Measurements from ENCODE around the gene THEMIS2.
"Not testable (repeated sequence)": the region's sequence is repeated elsewhere in the genome, so short reads cannot be mapped to it uniquely, and the experiment has no call there.

THEMIS2 gene

DNA sequence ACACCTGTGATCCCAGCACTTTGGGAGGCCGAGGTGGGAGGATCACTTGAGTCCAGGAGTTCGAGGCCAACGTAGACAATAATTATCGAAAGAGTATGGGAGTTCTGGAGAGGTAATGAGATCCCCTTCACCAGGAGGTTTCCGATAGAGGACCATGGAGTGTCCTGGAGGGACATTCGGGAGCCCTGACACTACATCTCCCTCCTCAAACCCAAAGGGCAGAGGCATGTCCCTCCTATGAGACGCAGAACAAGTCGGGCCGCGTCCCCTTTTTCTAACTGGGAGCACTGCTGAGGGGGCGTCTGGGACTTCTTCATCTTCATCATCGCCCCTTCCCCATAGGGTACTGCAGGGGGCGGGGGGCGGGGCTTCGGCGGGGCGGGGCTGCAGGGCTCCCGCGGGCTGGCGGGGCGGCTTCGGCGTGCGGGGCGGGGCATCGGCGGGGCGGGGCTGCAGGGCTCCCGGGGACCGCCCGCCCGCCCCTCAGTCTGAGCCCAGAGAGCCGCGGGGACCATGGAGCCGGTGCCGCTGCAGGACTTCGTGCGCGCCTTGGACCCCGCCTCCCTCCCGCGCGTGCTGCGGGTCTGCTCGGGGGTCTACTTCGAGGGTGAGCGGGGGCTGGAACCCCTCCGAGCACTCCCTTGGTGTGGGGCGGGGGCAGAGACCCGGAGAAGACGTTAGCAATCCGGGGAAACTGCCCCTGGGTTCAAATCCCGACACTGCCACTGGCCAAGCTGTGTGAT is at the start of gene THEMIS2:
Gene THEMIS2 (plus strand): TSS at position 486 of the 743 bp plus-strand sequence. CDS start 28 bp downstream, at position 514.
- DNase-seq, result peak; percentile 77

GRCh38 chr1:27823784-27824183 is 48.6 kb upstream of the THEMIS2 start:
- DNase-seq, result no peak

GRCh38 chr1:27824411-27824810 is 47.9 kb upstream of the THEMIS2 start:
- DNase-seq, result no peak

DNA sequence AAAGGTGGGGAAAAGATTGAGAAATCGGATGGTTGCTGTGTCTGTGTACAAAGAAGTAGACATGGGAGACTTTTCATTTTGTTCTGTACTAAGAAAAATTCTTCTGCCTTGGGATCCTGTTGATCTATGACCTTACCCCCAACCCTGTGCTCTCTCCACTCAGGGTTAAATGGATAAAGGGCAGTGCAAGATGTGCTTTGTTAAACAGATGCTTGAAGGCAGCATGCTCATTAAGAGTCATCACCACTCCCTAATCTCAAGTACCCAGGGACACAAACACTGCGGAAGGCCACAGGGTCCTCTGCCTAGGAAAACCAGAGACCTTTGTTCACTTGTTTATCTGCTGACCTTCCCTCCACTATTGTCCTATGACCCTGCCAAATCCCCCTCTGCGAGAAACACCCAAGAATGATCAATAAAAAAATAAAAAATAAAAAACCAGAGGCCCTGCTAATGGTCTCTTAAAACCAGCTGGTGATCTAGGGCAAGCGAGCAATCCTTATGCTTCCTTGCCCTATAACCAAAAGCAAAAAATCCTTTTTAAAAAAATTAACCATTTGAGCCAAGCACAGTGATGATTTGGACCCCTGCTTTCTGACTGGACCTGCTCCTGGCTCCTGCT is 42.9 kb upstream of the THEMIS2 start:
- DNase-seq, result not testable (repeated sequence)

DNA sequence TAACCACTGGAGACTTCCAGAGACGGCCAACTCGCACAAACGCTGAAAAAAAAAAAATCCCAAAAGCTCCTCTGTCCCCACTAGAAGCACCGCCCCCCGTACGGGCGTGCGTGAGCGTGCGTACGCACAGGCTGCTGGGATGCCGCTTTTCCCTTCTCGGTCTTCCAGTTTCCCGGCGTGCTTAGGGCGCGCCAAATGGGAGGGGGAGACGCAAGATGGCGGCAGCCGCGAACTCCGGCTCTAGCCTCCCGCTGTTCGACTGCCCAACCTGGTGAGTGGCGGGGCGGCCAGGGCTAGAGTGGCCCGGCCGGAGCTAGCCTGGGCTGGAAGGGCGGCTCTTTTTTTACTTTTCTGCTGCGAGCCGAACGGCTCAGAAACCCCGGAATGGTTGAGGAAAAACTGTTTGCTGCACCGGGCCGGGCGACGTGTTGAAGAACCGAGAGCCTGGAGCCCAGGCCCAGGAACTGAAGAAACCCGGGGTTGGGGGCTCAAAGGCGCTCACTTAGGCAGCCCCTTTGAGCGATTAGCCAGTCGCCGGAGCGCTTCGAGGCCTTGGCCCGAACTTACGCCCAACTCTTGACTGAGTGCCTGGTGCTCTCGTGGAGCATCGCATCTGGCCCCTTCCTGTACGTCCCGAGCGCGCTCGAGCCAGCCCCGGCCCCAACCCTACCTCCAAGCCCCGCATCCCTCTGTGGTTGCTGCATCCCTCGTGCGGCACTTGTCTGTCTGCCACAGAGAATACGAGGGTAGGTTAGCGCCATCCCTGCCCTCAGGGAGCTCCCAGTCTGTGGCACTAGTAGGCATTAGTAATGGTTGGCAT is 41.5 kb upstream of the THEMIS2 start, which contains the start of gene PPP1R8:
Gene PPP1R8 (plus strand): TSS at position 162 of the 820 bp plus-strand sequence. CDS start 54 bp downstream, at position 216.
- DNase-seq, result peak; percentile 43

DNA sequence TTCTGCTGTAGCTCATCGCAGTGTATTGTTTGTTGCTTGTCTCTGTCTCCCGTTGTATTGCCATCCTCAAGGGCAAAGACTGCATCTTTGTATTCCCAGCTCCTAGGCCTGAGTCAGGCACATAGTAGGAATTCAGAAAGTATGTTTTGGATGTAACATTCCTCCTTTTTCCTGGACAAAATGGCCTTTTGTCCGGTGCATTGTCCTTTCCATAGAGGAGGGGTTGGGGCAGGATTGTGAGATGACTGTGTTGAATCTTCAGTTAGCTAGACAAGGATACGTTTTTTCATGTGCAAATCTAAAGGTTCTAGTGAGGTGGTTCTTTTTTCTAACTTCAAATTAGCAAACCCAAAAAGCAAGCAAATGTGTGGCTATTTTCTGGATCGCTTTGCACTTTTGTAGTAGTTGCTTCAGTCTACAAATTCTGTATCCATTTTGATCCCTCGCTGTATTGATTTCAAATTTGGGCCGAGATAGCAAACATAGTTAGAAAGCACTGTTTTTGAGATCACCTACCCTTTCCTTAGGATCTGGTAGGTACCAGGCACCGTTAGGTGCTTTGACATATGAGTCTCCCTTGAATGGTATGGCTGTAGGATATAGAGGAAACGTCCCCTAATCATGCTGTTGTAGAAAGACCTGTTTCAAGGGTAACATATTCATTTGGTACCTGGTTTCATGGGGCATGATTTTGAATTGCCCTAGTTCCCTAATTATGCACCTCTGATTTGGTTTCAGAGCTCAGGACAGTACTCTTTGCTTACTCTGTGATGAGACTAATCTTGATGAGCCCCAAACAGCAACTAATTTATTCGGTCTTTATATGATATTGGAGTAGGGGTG is 40.6 kb upstream of the THEMIS2 start:
- DNase-seq, result no peak

DNA sequence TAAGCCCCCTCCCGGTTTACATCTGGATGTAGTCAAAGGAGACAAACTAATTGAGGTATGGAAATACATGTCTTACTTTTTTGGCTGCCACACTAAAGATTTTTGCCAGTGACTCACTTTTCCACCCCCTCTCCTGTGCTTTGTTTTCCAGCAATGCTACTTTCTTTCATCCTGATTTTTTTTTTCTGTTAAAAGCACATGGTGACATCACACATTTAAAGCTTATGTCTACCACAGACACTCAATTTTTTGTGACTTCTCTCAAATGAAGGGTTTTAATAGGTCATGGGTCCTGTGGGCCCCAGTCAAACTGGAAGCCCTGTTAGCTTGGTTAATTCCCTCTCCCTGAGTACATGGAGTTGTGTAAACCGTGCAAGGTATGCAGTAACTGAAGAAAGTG is 39.6 kb upstream of the THEMIS2 start:
- no peak for DNase-seq

DNA sequence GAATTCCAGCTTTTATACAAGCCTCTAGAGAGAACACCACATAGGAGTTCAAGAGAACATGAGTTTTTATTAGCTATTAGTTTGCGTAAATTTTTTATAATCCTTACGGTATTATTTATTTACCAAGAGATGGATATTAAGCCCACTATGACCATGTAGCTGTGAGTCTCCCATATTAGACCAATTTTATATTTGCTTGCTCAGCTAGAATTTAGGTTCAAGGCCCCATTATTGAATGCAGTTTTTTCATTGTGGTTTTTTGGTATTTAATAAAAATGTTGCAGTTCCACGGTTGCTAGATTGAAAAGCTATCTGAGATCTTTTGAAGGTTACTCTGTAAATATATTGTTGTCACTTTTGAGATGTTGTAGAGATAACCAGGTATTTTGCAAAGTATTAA is 38.9 kb upstream of the THEMIS2 start:
- DNase-seq, result no peak

DNA sequence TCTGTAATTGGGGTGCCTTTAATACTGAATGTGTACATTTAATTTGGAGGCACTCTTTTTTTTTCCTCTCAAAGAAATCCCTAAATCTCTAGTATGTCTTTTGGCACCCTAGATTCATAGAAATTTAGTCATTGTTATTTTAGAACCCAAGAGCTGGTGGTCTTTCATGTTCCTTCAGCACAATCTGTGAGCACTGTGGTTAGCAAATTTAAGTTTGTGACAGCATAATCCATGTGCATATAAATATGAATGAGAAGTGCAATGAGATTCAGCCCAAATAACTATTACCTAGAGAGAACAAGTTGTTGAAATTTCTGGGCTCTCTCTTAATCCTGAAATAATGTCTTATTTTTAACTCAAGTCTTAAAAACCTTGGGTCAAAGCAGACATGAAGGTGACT is 37.3 kb upstream of the THEMIS2 start:
- DNase-seq, result no peak

- no peak for DNase-seq
Measured at GRCh38 chr1:27835501-27835900, 36.8 kb upstream of the THEMIS2 start.

DNA sequence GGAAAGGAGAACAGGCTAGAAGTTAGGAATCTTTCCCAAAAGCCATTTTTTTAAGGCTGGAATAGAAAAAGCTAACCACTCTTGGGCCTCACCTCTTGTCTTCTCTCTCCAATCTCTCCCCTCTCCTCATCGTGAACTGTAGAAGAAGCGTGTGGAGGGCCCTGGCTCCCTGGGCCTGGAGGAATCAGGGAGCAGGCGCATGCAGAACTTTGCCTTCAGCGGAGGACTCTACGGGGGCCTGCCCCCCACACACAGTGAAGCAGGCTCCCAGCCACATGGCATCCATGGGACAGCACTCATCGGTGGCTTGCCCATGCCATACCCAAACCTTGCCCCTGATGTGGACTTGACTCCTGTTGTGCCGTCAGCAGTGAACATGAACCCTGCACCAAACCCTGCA is 22.4 kb upstream of the THEMIS2 start:
- DNase-seq, result no peak

DNA sequence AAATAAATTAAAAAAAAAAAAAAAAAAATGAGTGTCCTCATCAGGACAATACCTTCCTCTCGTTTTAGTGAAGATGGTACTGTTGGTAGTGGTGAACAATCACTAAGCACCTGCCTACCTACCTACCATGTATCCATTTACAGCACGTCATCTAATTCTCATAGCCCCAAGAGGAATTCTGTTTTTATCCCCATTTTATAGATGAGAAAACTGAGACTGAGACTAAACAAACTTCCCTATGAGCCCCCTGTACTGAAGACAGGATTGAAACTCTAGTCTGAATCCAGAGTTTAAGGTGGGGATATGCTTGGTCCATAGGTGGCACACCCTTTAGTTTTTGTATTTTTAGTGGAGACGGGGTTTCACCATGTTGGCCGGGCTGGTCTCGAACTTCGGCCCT is 17.3 kb upstream of the THEMIS2 start:
- no peak for DNase-seq

DNA sequence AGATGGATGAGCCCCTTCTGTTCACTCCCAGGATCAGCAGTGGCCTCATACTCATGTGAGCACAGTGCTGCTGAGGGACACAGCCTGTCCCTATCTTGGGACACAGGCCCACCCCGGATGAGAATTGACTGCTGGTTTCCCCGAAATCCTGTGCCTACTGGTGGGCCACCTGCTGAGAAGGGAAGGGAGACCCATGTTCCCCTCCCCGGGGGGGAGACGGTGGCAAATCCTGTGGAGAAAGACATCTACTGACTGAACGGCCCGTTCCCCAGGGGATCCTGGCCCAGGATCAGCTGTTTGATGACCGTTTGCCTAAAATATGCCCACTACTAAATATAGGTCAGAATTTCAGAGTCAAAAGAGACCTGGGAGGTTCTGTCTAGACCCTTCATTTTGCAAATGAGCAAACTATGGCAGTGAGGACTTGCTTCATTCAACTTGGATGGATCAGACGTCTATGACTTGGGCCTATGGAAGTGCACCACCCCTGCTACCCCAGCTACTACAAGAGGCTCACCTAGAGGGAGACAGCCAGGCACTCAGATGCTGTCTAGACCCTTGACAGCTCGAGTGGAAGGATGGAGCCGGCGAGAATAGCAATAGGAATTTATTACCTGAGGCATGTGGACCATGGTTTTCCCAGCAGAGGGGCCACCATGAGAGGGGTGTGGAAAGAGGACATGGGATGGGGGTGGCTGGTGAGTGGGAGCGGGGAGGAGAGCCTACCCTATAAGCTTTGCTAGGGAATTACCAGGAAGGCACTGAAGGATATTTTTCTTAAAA is 15.6 kb upstream of the THEMIS2 start:
- DNase-seq, result no peak

- DNase-seq, result not testable (repeated sequence)
Measured at GRCh38 chr1:27857552-27857951, 14.8 kb upstream of the THEMIS2 start.

DNA sequence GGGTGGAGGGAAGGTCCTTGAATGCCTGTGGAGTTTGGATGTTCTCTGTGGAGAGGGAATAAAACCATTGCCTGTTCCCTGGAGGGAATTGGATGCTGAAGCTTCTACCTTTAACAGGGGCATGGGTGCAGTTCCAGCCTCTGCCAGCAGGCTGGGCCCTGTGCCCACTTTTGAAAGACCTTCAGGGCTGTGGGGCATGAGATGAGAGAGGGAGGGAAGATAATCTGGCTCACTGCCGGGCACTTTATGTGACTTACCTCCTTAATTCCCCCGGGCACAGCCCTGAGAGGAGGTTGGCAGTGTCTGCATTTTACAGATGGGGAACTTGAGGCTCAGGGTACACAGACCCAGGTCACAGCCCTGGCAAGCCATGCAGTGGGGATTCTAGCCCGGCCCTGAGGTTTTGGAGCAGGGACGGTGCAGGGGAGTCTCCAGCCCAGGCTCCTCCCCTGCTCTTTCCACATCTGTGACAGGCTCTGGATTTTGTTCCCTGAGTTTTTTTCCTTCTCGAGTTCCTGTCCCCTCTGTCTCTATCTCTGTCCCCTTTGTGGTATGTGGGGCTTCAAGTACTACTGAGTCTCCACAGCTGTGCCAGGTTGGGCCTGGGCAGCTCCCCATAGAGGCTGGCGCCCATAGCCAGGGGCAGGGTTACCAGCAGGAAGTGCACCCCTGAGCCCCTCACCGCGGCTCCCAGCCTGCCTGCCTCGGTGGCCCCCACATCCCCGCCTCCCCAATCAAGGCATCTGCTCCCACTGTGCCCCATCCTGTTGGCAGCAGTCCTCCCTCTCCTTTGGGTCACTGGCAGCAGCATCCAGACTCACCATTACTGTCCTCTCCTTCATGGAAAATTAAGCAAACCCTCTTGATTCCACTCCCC is 14.0 kb upstream of the THEMIS2 start:
- DNase-seq, result peak; percentile 68

- DNase-seq, result no peak
Measured at GRCh38 chr1:27858949-27859576, 13.3 kb upstream of the THEMIS2 start.

DNA sequence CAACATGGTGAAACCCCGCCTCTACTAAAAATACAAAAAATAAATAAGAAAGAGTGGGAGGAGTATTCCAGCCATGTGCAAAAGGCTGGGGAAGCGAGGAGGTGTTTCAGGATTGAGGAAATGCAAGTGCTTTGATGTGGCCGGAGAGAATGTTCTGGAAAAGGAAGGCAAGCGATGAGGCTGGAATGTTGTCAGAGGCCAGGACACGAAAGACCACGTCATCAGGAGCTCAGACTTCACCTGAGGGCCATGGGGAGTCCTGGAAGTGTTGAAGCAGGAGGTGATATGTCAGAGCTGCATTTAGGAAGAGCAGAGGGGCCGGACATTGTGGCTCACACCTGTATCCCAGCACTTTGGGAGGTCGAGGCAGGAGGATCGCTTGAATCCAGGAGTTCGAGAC is 10.9 kb upstream of the THEMIS2 start:
- no peak for DNase-seq

GRCh38 chr1:27862004-27862403 is 10.3 kb upstream of the THEMIS2 start:
- no peak for DNase-seq

GRCh38 chr1:27862671-27863537 is 9.4 kb upstream of the THEMIS2 start:
- DNase-seq, result no peak

All from 8988T (cell line).